GM12878 (cell line): Measurements from ENCODE around the gene HOXD9. TPM values are rescaled to one million over a fixed set of nuclear protein-coding genes. Genes with fewer than 3 reads are reported as not detected.

Experiments
- ATAC-seq: fragments of 200-7000 bp; cut with Tn5 transposase; 3 replicates; pipeline ENCODE4 v1.9.1; 2020; ENCODE audit warnings: mild to moderate bottlenecking, moderate library complexity
- BruUV-seq: library from RNA; stranded (reverse); fragments of 400-500 nt; replicated peaks from 2 replicates; lab custom pipeline; 2021; lab: Mats Ljungman, UMichigan
- CTCF ChIA-PET: fragments of 300-600 bp; sonication (Branson Sonifier 250); formaldehyde crosslinking; extraction: SDS; loops from one replicate; lab custom pipeline; 2021; ENCODE audit warnings: inconsistent platforms; lab: Yijun Ruan, JAX
- POLR2A ChIA-PET: fragments of 350-600 bp; formaldehyde crosslinking; extraction: SDS; loops from one replicate; lab custom pipeline; 2021; ENCODE audit warnings: inconsistent platforms; lab: Charles Lee
- RAD21 ChIA-PET: fragments of 300-600 bp; sonication (Branson Sonifier 250); formaldehyde crosslinking; loops from one replicate; lab custom pipeline; 2023; ENCODE audit warnings: antibody characterized with exemption; ENCODE audit not compliant: unreplicated experiment; lab: Charles Lee
- SMC1A ChIA-PET: fragments of 300-600 bp; sonication (Branson Sonifier 250); formaldehyde crosslinking; loops from one replicate; lab custom pipeline; 2023; ENCODE audit not compliant: unreplicated experiment, uncharacterized antibody; lab: Charles Lee
- DNase-seq: peaks from one replicate; pipeline ENCODE4 v3.0.0-alpha.2; 2011; ENCODE audit warnings: low read depth, low spot score
- FAIRE-seq: peaks from 3 replicates; lab custom pipeline; 2011; peaks lifted over from hg19 to GRCh38; lab: Jason Lieb, UNC
- H2AFZ ChIP-seq: 2 replicates; pipeline ENCODE4 v1.6.0; 2011; ENCODE audit warnings: low read depth, low read length, control low read depth; ENCODE audit not compliant: control insufficient read depth
- H3K27ac ChIP-seq: 2 replicates; pipeline ENCODE4 v1.5.1; 2011; ENCODE audit warnings: control low read depth; ENCODE audit not compliant: control insufficient read depth, insufficient read depth
- H3K27me3 ChIP-seq, 2 experiments: replicated peaks in 1 of 2; 2 replicates each; pipeline versions ENCODE4 v1.6.0 to v1.6.1; 2011; ENCODE audit warnings: low read length in 1 of 2; ENCODE audit not compliant: control insufficient read depth in 2 of 2, insufficient read depth in 2 of 2
- H3K36me3 ChIP-seq, 2 experiments: 2 replicates each; pipeline ENCODE4 v1.5.1; 2011; ENCODE audit warnings: low read length in 1 of 2; ENCODE audit not compliant: control insufficient read depth in 2 of 2, insufficient read depth in 2 of 2
- H3K4me1 ChIP-seq: 2 replicates; pipeline ENCODE4 v1.6.1; 2011; ENCODE audit warnings: mild to moderate bottlenecking, low read length, moderate library complexity, mixed read lengths; ENCODE audit not compliant: control insufficient read depth, insufficient read depth
- H3K4me2 ChIP-seq: 2 replicates; pipeline ENCODE4 v1.6.0; 2011; ENCODE audit warnings: control low read depth; ENCODE audit not compliant: control insufficient read depth, insufficient read depth
- H3K4me3 ChIP-seq: fragments of 200-600 bp; sonication (generic); 2 replicates; pipeline ENCODE4 v1.5.1; 2016
- H3K79me2 ChIP-seq: 2 replicates; pipeline ENCODE4 v1.6.0; 2011; ENCODE audit warnings: low read length; ENCODE audit not compliant: control insufficient read depth, insufficient read depth
- H3K9ac ChIP-seq: 2 replicates; pipeline ENCODE4 v1.8.0; 2011; ENCODE audit warnings: low read length, control low read depth, mixed read lengths; ENCODE audit not compliant: control insufficient read depth, insufficient read depth
- H3K9me3 ChIP-seq: replicated peaks from 3 replicates; pipeline ENCODE4 v1.5.1; 2011; ENCODE audit warnings: mild to moderate bottlenecking, low read length; ENCODE audit not compliant: control insufficient read depth, insufficient read depth
- H4K20me1 ChIP-seq: 2 replicates; pipeline ENCODE4 v1.6.0; 2011; ENCODE audit not compliant: control insufficient read depth, insufficient read depth
- EZH2 ChIP-seq: IDR thresholded peaks from 2 replicates; pipeline ENCODE4 v1.6.1; 2012; ENCODE audit warnings: low read depth, mild to moderate bottlenecking, control low read depth, inconsistent platforms, low read length, borderline replicate concordance; ENCODE audit not compliant: control insufficient read depth
- HCFC1 ChIP-seq: fragments of 150-350 bp; IDR thresholded peaks from 2 replicates; pipeline ENCODE4 v1.6.1; 2014; ENCODE audit warnings: low read length
- HDGF ChIP-seq: fragments of 450-650 bp; IDR thresholded peaks from 2 replicates; pipeline ENCODE4 v1.6.1; 2016; ENCODE audit warnings: antibody characterized with exemption
- IRF4 ChIP-seq: IDR thresholded peaks from 2 replicates; pipeline ENCODE4 v1.6.1; 2011; ENCODE audit warnings: low read depth, low read length
- JUNB ChIP-seq: IDR thresholded peaks from 2 replicates; pipeline ENCODE4 v1.6.1; 2016; ENCODE audit warnings: antibody characterized with exemption, mild to moderate bottlenecking
- NFYB ChIP-seq: IDR thresholded peaks from 2 replicates; pipeline ENCODE4 v1.6.1; 2011; ENCODE audit warnings: low read depth, mild to moderate bottlenecking, low read length, improper control_type of control experiment, moderate library complexity; ENCODE audit not compliant: insufficient read depth
- POLR2AphosphoS5 ChIP-seq: IDR thresholded peaks from 2 replicates; pipeline ENCODE4 v1.6.1; 2011; ENCODE audit warnings: mild to moderate bottlenecking, low read length, inconsistent platforms
- RAD21 ChIP-seq: IDR thresholded peaks from 2 replicates; pipeline ENCODE4 v1.6.1; 2011; ENCODE audit warnings: mild to moderate bottlenecking, low read depth, low read length, moderate library complexity; ENCODE audit not compliant: insufficient read depth
- SMC3 ChIP-seq: IDR thresholded peaks from 2 replicates; pipeline ENCODE4 v1.6.1; 2011; ENCODE audit warnings: low read length, improper control_type of control experiment, borderline replicate concordance
- ZSCAN29 ChIP-seq: fragments of 450-650 bp; IDR thresholded peaks from 2 replicates; pipeline ENCODE4 v1.6.1; 2017; ENCODE audit warnings: mild to moderate bottlenecking, moderate library complexity
- WGBS: methylation state at CpG from one replicate; pipeline ENCODE4 v1.1.6; 2016; ENCODE audit warnings: low lambda C conversion rate; ENCODE audit not compliant: insufficient replicate concordance, insufficient coverage; ENCODE audit errors: missing lambda C conversion rate; 5-methylcytosine and 5-hydroxymethylcytosine counted together
- in situ Hi-C: fragments of 300-500 bp; cut with MboI; formaldehyde crosslinking; loops from 9 replicates; pipeline ENCODE4 v1.14.3; 2018; ENCODE audit warnings: mixed read lengths
- intact Hi-C: fragments of 100-400 bp; cut with micrococcal nuclease; formaldehyde crosslinking; loops from one replicate; pipeline ENCODE4 v1.14.2; 2022; ENCODE audit not compliant: unreplicated experiment
- polyA plus RNA-seq, 11 experiments: library from polyadenylated mRNA; depleted of rRNA in 4 of 11; unstranded in 6 of 11; stranded (reverse) in 5 of 11; fragments of >200 nt; fragmentation: Nextera tagmentation in 4 of 11; fragmentation: Illumina TruSeq in 1 of 11; extraction: Ambion mirVana in 4 of 11; extraction: Trizol in 1 of 11; gene quantifications; 1 replicate in 1 of 11; 2 replicates in 10 of 11; pipeline versions ENCODE4 v1.2.1 to v1.2.3, GENCODE V29; 2011 to 2016; ENCODE audit warnings: inconsistent platforms in 2 of 11, missing spikeins in 2 of 11, low read depth in 1 of 11
- total RNA-seq, 4 experiments: library from RNA; depleted of rRNA in 3 of 4; stranded (reverse); fragments of >200 nt in 3 of 4; fragmentation: Illumina TruSeq in 1 of 4; extraction: Trizol in 1 of 4; gene quantifications; 2 replicates each; pipeline versions ENCODE4 v1.2.1 to v1.2.3, GENCODE V29; 2013 to 2021
- TF ChIP-seq, protein P1 (sequence below), 3 experiments: IDR thresholded peaks in 2 of 3; conservative IDR thresholded peaks in 1 of 3; 2 replicates each; pipeline ENCODE4 v1.5.1; 2011; ENCODE audit warnings: low read depth in 3 of 3, low read length in 3 of 3, mild to moderate bottlenecking in 3 of 3, control low read depth in 2 of 3, moderate library complexity in 2 of 3, inconsistent platforms in 1 of 3, mixed read lengths in 1 of 3; ENCODE audit not compliant: control insufficient read depth in 2 of 3, insufficient read depth in 1 of 3; ENCODE audit errors: extremely low read depth in 1 of 3
- TF ChIP-seq, protein P2 (sequence below): fragments of 450-650 bp; formaldehyde crosslinking; IDR thresholded peaks from 2 replicates; pipeline ENCODE4 v1.5.0; 2022; ENCODE audit warnings: mild to moderate bottlenecking, missing genetic modification characterization

HOXD9 gene
- total and polyA plus RNA-seq, 10 of the 15 experiments (the other 5 are each of a cell fraction or from before 2014, with no cell fraction given) = not detected

DNA sequence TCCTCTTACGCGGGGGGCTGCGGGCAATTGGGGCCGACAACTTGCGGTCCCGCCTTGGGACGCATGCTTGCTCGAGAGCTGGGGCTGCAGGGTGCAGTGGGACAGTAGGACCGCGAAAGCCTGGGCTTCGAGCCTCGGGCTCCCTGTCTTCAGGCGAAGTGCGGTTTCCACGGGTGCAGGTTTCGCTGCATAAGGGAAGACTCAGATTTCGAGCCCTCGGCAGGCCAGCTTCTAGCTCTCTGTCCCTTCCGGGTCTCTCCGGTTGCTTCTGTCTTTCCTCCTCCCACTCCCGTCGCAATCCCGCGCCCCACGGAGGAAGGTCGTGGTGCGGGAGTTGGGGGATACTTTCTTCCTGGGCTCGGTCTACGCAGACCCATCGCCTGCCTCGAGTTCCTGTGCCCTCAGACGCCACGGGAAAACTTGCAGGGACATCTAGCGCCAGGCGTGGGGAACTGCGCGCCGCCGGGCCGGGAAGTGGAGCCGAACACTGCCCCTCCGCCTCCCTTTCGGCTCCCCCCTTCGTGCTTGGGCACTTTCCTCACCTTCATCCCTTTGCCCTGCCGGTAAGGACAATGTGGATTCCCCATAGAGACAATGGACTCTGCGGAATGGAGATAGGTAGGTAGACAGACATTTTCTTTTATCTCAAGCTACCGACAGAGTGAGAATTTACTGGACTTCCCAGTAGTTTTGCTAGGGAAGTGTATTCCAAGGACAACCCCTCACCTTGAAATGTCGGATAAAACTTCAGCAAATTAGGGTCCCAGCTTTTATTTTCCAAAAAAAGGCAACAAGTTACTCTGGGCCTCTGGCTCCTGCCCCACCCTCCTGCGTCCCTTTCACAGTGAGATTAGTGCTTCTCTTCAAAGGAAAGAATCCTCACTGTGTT, 34.2 kb upstream of the HOXD9 start:
- peak; percentile 77 for ATAC-seq
- SMC1A ChIA-PET = interaction anchor here (0.7 to 1.3 kb wide), 3 partner anchors 9 to 672 kb away, joined by 3 read pairs; no protein-coding TSS in a partner anchor
- Histone ChIP-seq H3K4me2 (no peak overlapping the region), H3K4me3 (no peak overlapping the region), H3K27me3 (peaks cover 13 to 28% of the 10 kb centered on the region in 2 experiments), H3K27ac (no peak overlapping the region)
- BruUV-seq = no TSS peak
- no peak for FAIRE-seq
- intact Hi-C loops = loop anchor here (10.0 kb wide), 1 partner anchor 203 kb away; no protein-coding TSS in a partner anchor
- no peak for TF ChIP-seq HDGF
- TF ChIP-seq NFYB = no peak
- TF ChIP-seq EZH2 = 0 out of 2 replicates have a peak, but pooled peaks have one; percentile 14
- peak; percentile 63 for TF ChIP-seq RAD21
- TF ChIP-seq POLR2AphosphoS5 = no peak
- peak; percentile 39; the same call in 1 of the 2 replicates for TF ChIP-seq SMC3
- TF ChIP-seq IRF4 = no peak
- TF ChIP-seq ZSCAN29 = 0 out of 2 replicates have a peak, but pooled peaks have one; percentile 64
- TF ChIP-seq, protein P1, sequence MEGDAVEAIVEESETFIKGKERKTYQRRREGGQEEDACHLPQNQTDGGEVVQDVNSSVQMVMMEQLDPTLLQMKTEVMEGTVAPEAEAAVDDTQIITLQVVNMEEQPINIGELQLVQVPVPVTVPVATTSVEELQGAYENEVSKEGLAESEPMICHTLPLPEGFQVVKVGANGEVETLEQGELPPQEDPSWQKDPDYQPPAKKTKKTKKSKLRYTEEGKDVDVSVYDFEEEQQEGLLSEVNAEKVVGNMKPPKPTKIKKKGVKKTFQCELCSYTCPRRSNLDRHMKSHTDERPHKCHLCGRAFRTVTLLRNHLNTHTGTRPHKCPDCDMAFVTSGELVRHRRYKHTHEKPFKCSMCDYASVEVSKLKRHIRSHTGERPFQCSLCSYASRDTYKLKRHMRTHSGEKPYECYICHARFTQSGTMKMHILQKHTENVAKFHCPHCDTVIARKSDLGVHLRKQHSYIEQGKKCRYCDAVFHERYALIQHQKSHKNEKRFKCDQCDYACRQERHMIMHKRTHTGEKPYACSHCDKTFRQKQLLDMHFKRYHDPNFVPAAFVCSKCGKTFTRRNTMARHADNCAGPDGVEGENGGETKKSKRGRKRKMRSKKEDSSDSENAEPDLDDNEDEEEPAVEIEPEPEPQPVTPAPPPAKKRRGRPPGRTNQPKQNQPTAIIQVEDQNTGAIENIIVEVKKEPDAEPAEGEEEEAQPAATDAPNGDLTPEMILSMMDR (IDR thresholded peaks at IDR 0.05 in 2 of 3, conservative IDR thresholded peaks at IDR 0.05 in 1 of 3; ENCODE audit: control insufficient read depth in 2 of 3, extremely low read depth in 1 of 3, insufficient read depth in 1 of 3, low read depth in 3 of 3, low read length in 3 of 3) = peak; percentile 65 to 75 (median 73)
- no peak for TF ChIP-seq JUNB
- no peak for TF ChIP-seq HCFC1
- TF ChIP-seq, protein P2, sequence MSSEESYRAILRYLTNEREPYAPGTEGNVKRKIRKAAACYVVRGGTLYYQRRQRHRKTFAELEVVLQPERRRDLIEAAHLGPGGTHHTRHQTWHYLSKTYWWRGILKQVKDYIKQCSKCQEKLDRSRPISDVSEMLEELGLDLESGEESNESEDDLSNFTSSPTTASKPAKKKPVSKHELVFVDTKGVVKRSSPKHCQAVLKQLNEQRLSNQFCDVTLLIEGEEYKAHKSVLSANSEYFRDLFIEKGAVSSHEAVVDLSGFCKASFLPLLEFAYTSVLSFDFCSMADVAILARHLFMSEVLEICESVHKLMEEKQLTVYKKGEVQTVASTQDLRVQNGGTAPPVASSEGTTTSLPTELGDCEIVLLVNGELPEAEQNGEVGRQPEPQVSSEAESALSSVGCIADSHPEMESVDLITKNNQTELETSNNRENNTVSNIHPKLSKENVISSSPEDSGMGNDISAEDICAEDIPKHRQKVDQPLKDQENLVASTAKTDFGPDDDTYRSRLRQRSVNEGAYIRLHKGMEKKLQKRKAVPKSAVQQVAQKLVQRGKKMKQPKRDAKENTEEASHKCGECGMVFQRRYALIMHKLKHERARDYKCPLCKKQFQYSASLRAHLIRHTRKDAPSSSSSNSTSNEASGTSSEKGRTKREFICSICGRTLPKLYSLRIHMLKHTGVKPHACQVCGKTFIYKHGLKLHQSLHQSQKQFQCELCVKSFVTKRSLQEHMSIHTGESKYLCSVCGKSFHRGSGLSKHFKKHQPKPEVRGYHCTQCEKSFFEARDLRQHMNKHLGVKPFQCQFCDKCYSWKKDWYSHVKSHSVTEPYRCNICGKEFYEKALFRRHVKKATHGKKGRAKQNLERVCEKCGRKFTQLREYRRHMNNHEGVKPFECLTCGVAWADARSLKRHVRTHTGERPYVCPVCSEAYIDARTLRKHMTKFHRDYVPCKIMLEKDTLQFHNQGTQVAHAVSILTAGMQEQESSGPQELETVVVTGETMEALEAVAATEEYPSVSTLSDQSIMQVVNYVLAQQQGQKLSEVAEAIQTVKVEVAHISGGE = no peak
- TF ChIP-seq, all 136 proteins: peak for 5
- no peaks in the 10 kb centered on the region for H3K4me1 ChIP-seq
- no peak overlapping the region for H3K9ac ChIP-seq
- ChIA-PET POLR2A (no interaction called here), CTCF (interaction anchor here (1.1 to 2.2 kb wide), 6 partner anchors 9 to 837 kb away, joined by 3 to 15 read pairs (median 4); no protein-coding TSS in a partner anchor), RAD21 (interaction anchor here (2.4 kb wide), 1 partner anchor 398 kb away, joined by 9 read pairs; no protein-coding TSS in a partner anchor)
- WGBS = 15% methylated on average over 49 of the region's 49 CpGs
- H2AFZ ChIP-seq = peak overlapping the region; percentile 46
- H3K79me2 ChIP-seq = no peaks in the 10 kb centered on the region
- no peaks in the 10 kb centered on the region; the same call in 2 of the 3 replicates for H3K9me3 ChIP-seq
- no peaks in the 10 kb centered on the region for H3K36me3 ChIP-seq
- H4K20me1 ChIP-seq = no peaks in the 10 kb centered on the region
- in situ Hi-C loops = no loop called here
- no peak for DNase-seq
